GM13977 (cell line): Measurements from ENCODE around the gene MGAT5B.

Experiments
- DNase-seq: peaks from one replicate; pipeline ENCODE4 v3.0.0; 2012; ENCODE audit warnings: low spot score
- CTCF ChIP-seq: IDR thresholded peaks from 2 replicates; pipeline ENCODE4 v1.5.1; 2012; ENCODE audit warnings: mild to moderate bottlenecking, control low read depth; ENCODE audit not compliant: insufficient read depth; ENCODE audit errors: extremely low read depth, missing control alignments
- in situ Hi-C: fragments of 300-500 bp; cut with MboI; formaldehyde crosslinking; loops from one replicate; pipeline ENCODE4 v1.12.0; 2022; ENCODE audit warnings: low sequenced_read_pairs, low pct_unique_long_range_greater_than_20kb, mixed read lengths, inconsistent platforms; ENCODE audit not compliant: unreplicated experiment

Gene MGAT5B

GRCh38 chr17:76905036-76905435 is 36.8 kb downstream of the MGAT5B start:
- in situ Hi-C loops: no loop called here
- no peak for DNase-seq
- TF ChIP-seq CTCF: no peak

- no peak for DNase-seq
- TF ChIP-seq CTCF: no peak
- in situ Hi-C loops: no loop called here
These were observed 37.6 kb downstream of the MGAT5B start for GRCh38 chr17:76905836-76906235.

GRCh38 chr17:76906463-76906862 is 38.3 kb downstream of the MGAT5B start:
- in situ Hi-C loops: no loop called here
- DNase-seq: no peak
- TF ChIP-seq CTCF: no peak

- no peak for TF ChIP-seq CTCF
- in situ Hi-C loops: no loop called here
These were observed 39.1 kb downstream of the MGAT5B start for GRCh38 chr17:76907352-76907751.

GRCh38 chr17:76909971-76910760 is 42.0 kb downstream of the MGAT5B start:
- in situ Hi-C loops: no loop called here
- DNase-seq: peak; percentile 64
- TF ChIP-seq CTCF: no peak

More at GRCh38 chr17:76907352-76907751, 39.1 kb downstream of the MGAT5B start:
- no peak for DNase-seq

- in situ Hi-C loops: no loop called here
These were observed 43.3 kb downstream of the MGAT5B start for GRCh38 chr17:76911299-76912017.

More at GRCh38 chr17:76911299-76912017, 43.3 kb downstream of the MGAT5B start:
- TF ChIP-seq CTCF: no peak
- DNase-seq: no peak
